NCI-H2171 treated with DMSO at 0.1 percent for 48 hours (cell line): ENCODE results near the gene RBM25.
"Not testable (repeated sequence)": the region's sequence is repeated elsewhere in the genome, so short reads cannot be mapped to it uniquely, and the experiment has no call there.

Experiments
- DNase-seq: peaks from one replicate; lab custom pipeline; 2025; lab: John Stamatoyannopoulos, UW

The RBM25 gene

DNA sequence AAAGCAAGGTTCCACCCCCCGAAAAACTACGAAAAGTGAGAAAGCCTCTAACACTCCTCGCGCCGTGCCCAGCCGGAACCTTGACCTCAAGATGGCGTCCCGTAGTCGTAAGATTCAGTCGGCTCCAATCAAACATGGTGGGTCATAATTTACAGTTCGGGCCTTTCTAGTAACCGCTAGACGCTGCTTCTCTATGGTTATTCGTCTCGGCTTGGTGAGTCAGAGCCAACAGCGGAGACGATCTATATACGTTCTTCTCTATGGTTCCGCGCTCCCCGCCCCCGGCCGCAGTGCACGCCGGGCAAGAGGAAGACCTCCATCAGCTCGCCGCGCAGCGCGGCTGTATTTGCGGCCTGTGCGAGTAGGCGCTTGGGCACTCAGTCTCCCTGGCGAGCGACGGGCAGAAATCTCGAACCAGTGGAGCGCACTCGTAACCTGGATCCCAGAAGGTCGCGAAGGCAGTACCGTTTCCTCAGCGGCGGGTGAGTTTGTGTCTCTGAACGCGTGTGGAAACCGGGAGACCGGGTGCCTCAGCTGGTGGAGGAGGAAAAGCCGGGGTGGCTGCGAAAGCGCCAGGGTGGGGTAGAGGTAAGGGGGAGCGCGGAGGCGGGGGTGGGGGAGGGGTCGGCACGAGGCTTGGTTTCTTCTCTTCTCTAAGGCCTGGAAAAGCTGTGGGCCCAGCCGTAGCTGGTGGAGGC is at the start of gene RBM25:
RBM25 (plus strand) TSS at position 311 of the 698 bp plus-strand sequence. CDS start 13,108 bp downstream, outside the sequence.
- DNase-seq = peak; percentile 100

DNA sequence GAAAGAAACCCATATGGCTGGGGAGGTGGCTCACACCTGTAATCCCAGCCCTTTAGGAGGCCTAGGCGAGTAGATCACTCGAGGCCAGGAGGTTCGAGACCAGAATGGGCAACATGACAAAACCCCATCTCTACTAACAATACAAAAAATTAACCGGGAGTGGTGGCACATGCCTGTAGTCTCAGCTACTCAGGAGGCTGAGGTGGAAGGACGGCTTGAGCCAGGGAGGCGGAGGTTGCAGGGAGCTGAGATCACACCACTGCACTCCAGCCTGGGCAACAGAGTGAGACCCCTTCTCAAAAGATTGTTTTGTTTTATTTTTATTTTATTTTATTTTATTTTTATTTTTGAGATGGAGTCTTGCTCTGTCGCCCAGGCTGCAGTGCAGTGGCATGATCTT is 47.1 kb upstream of the RBM25 start:
- not testable (repeated sequence) for DNase-seq

DNA sequence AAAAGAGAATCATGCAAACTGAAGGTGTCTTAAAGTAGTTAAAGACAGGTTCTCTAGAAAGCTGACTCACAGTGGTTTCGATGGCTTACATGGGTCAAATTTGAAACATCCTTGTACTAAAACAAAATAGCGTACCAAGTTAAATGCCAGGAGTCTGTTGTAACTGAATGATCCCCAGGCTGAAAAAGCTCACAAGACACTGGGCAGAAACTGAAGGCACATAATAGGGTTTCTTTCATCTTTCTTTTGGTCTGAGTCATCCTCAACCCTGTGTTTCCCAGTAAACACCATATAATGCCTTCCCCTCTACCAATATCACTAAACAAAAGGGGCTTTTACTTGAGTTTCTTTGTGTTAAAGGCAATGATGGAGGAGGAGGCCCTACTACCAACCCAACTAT is 44.2 kb upstream of the RBM25 start:
- no peak for DNase-seq

DNA sequence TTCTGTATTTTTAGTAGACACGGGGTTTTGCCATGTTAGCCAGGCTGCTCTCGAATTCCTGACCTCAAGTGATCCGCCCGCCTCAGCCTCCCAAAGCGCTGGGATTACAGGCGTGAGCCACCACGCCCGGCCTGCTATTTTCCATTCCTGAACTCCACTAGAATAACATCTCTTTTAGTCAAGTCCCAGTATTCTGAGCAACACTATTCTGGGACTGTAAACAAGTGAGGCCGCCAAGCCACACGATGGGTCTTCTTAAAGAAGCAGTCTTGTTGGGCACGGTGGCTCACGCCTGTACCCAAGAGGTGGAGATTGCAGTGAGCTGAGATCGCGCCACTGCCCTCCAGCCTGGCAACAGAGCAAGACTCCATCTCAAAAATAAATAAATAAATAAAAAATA is 42.8 kb upstream of the RBM25 start:
- DNase-seq = not testable (repeated sequence)

DNA sequence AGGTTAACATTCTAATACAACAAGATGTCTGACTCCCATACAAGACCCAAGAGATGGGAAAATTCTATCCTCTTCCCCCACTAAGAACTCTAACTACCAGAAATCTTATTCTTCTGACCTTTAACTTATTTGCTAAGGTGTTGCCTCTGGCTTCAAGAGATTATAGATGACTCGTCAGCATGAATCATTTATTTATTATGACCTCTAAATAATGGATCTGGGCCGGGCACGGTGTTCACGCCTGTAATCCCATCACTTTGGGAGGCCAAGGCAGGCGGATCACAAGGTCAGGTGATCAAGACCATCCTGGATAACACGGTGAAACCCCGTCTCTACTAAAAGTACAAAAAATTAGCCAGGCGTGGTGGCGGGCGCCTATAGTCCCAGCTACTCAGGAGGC is 42.3 kb upstream of the RBM25 start:
- DNase-seq = not testable (repeated sequence)

DNA sequence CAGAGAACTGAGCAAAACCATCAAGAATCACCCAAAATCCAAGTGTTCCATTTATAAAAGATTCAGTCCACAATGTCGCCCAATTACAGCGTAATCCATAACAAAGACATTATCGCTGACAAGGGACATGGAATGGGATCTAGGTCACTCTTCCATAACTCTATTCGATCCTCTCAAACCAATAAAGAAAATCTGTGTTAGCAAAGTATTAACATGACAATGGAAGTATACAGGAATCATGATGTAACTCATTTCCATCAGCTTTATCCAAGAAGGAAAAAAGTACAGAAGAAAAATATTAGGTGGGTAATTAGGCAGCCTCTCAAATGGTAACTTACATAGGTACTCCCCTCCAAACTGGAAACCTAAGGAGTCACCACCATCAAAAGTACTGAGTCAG is 36.3 kb upstream of the RBM25 start:
- no peak for DNase-seq

DNA sequence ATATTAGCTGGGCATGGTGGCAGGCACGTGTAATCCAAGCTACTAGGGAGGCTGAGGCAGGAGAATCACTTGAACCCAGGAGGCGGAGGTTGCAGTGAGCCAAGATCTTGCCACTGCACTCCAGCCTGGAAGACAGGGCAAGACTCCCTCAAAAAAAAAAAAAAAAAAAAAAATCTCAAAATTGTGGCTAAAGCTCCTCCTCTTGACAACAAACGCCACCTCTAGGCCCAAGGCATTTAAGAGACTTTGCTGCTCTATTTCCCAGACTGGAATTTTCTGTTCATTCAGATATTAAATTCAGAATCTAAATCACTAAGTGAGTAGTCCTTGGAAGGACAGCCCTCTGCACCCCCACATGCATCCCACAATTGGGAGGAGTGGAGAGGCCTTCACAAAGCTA is 32.8 kb upstream of the RBM25 start:
- no peak for DNase-seq

DNA sequence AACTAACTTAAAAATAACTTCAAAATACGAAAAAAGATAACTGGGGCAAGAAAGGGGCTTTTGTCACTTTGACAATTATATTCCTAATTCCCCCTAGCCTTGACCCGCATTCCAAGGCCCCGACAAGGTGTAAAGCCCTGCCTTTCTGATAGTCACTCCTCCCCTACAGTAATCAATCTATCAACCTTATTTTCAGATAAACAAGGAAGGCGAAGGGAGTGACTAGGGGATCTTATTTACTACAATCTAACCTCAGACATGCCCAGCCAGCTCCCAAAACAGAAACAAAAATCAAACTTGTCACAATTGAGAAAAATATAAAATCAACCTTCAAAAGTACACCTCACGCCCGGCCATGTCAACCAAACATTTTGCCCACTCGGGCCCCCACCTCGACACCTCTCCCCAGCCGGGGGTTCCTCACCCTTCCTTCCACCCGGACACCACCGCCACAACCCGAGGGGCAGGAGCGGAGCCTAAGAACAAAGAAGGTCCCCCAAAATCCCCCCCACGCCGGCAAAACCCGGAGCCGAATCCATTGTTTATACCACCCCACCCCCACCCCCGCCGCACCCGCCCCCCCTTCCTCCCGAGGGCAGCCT is 32.0 kb upstream of the RBM25 start:
- DNase-seq = no peak

DNA sequence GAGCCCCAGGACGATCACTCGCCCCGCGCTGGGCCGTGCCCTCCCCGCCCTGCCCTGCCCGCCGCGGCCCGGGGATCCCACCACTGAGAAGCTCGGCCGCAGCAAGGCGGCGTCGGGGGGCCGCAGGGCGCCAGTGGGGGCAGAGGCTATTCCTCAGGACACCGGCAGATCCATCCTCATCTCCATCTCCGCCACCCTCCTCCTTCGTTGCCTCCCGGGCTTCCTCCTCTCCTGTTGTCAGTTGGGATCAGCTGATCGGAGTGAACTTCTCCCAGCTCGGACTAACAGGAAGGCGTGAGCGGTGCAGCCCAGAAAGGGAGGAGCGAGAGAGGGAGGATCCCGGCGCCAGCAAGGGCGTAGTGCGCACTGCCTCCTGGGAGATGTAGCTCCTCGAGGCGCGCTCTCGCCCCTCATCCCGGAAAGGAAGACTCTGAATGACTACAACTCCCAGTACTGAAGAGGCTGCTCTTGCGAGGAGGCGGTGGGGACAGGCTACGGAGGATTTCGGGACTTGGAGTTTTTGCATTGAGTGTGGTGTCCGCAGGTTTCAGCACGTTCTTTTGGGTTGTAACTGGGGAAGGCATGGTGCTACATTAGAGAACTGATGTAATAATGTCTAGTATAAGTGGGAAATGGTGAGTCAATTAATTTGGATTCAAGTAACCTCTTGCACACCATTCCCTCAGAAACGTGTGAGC is 31.3 kb upstream of the RBM25 start, which contains the start of gene ZFYVE1:
ZFYVE1 (minus strand) TSS at position 262 of the 698 bp plus-strand sequence. CDS start 2,598 bp downstream, outside the sequence.
- peak; percentile 99 for DNase-seq

DNA sequence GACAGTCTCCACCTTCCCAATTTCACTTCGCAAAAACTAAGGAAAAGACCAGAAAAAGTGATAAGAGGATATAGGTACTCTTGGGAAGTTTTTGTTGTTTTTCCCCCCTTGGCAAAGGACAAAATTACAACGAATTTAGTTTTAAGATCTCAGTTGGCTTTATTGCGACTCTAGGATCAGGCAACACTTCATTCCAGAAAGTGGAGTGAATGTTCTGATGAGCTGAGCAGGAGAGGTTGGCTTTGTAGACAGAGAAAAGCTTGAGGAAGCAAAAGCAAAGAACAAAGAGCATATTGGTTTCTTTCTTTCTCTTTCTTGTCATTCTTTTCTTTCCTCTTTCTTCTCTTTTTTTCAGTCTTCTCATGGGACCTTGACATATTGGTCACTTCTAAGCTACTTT is 30.8 kb upstream of the RBM25 start:
- no peak for DNase-seq

DNA sequence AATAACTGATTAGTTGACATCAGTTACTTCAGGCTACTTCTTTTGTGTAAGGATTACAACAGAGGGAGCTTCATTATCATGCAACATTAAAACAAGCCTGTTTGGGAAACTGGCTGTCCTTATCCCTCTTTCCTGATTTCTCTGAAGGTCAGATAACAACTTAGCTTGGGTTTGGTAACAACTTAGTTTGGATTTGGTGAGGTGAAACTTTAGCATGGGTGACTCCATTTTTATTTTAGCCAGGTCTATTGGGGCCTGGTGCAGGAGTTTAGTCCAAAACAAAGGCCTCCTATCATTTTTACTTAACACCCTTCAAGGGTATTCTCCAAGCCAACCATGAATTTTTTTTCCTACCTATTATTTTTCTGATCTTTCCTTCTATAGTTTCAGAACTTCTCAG is 30.4 kb upstream of the RBM25 start:
- no peak for DNase-seq

DNA sequence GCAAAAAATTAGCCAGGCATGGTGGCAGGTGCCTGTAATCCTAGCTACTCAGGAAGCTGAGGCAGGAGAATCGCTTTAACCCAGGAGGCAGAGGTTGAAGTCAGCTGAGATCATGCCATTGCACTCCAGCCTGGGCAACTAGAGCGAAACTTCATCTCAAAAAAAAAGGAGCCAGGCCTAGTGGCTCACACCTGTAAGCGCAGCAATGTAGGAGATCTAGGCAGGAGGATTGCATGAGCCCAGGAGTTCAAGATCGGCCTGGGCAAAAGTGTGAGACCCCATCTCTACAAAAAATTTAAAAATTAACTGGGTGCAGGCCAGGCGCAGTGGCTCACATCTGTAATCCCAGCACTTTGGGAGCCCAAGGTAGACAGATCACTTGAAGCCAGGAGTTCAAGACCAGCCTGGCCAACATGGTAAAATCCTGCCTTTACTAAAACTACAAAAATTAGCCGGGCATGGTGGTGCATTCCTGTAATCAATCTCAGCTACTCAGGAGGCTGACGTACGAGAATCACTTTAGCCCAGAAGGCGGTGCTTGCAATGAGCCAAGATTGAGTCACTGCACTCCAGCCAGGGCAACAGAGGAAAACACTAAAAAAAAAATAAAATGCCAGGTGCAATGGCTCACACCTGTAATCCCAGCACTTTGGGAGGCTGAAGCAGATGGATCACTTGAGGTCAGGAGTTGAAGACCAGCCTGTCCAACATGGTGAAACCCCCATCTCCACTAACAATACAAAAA is 21.5 kb upstream of the RBM25 start:
- DNase-seq = not testable (repeated sequence)

DNA sequence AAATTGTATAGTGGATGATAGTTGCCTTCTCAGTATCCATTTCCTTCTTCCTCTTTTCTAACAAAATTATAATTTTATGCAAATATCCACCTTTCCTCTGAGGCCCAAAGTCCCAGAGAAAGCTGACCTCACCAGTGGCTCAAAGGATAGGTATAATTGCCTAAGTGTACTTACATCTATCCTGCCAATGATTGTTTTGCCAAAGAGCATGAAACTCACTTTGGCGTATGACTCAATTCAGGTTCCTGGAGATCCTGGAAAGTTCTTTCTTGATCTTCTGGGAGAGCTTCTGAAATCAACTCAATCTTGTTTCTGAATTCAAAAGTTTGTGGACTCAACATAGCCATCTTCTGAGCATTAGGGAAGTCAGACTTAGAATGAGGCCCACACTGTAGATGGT is 10.5 kb upstream of the RBM25 start:
- DNase-seq = no peak

DNA sequence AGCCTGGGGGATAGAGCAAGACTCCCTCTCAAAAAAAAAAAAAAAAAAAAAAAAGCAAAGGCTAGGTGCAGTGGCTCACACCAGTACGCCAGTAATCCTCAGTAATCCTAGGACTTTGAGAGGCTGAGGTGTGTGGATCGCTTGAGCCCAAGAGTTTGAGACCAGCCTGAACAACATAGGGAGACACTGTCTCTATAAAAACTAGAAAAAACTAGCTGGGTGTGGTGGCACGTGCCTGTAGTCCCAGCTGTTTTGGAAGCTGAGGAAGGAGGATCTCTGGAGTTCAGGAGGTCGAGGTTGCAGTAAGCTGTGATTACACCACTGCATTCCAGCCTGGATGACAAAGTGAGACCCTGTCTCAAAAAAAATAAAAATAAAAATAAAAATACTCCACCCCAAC is 8.9 kb upstream of the RBM25 start:
- no peak for DNase-seq

DNA sequence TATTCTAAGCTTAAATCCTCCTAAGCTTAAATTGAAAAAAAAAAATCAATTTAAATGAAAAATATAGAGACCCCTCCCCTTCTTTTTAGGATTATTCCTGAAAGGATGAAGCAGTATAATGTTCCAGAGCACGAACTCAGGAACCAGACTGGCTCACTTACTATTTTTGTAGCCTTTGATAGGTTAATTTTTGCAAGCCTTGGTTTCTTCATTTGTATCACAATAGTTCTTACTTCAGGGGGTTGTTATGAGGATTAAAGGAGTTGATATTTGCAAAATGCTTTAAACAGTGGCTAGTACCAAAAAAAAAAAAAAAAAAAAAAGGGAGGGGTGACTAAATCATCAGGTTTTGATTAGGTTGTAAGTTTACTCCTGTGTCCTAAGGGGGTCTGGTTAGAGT is 3.1 kb upstream of the RBM25 start:
- DNase-seq = no peak

DNA sequence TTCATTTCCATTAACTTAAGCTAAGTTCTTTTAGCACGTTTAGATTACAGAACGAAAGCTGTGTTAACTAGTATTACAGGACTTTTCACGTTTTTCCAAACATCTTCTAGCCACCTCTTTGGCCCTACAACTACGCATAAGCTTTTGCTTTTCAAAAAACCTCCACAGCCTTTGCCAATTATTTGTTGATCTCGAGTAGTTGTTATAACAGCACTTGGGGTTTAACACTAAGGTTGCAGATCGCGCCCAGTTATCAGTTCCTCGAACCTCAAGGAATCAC is 450 bp upstream of the RBM25 start:
- no peak for DNase-seq

DNA sequence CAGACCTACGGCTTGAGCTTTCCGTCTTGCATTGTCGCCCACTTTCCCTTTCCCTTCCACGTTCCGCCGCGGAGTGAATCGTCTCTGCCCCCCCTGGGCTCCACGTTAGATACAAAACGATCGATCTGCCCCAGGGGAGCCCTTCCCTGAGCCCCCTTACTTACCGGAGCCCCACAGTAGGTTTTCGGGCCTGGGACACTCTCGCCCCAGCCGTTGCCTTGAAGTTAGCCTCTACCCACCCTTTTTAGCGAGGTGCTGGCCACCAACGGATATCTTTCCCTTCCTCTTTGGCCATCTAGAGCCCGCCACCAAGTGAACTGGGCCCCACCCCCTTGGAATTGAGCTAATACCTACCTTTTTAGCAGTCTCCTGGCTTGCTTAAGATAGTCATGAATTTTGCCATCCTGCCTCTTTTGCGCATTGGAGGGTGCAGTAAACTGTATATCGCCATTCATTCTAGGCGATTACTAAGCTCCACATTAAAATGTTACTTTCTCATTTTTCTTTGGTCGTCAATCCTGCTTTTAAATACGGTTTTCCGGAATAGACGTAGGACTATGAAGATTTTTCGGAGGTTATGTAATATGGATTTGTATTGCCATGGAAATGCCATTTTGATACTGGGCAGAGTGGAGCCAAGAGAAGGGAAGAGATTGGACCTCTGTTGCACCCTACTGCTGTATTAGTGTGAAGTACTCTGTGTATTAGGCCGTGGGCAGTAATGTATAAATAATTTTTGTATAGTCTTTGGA is 764 bp downstream of the RBM25 start:
- peak; percentile 21 for DNase-seq

DNA sequence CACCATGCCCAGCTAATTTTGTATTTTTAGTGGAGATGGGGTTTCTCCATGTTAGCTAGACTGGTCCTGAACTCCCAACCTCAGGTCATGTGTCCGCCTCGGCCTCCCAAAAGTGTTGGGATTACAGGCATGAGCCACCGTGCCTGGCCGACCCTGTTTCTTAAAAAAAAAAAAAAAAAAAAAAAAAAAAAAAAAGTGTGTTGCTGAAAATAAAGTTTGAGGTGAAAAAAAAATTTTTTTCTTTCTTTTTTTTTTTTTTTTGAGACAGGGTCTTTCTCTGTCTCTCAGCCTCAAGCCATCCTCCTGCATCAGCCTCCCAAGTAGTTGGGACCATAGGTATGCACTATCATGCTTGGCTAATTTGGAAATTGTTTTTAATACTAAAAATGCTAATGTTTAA is 11.3 kb downstream of the RBM25 start:
- DNase-seq = no peak

DNA sequence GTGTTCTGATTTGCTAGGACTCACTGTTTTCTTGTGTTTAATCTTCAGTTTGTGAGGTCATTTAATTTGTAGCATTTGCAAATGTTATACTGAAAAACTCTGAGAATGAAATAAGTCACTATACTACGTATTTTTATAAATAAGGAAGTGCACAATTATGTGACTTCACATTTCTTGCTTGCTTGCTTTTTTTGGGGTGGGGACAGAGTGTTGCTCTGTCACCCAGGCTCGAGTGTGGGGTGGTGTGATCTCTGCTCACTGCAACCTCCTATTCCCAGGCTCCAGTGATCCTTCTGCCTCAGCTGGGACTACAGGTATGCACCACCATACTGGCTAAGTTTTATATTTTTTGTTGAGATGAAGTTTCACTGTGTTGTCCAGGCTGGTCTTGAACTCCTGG is 32.7 kb downstream of the RBM25 start:
- DNase-seq = no peak

DNA sequence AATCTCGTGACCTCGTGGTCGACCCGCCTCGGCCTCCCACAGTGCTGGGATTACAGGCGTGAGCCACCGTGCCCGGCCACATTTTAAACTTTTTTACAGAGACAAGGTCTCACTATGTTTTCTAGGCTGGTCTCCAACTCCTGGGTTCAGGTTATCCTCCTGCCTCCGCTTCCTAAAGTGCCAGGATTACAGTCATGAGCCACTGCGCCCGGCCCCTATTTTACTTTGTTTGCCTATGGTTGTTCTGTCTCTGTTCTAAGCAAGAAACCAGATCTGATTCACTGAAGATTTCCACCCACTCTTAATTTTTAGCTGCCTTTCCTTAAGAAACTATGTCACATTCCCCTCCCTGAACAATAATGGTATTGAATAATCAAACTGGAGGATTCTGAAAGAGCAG is 39.1 kb downstream of the RBM25 start:
- no peak for DNase-seq

DNA sequence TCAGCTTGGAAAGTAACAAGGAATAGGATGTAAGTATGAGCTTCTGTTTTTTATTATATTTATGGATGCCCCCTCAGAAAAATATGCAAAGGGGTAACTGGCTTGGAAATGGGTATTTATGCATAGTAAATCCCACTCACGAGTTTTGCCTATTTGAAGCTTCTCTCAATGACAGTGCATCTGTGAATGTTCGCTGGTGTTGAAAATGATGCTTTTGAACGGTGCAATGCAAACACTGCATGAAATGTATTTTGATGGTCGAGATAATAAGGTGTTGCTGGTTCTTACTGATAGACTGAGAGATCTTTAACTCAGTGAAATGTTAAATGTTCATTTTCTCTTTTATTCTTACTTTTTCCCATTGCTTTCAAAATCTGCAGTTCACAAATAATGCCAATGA is 42.0 kb downstream of the RBM25 start:
- DNase-seq = no peak
